Right lobe of liver (tissue), 6 donors: ENCODE results near the gene TBCC. TPM values are rescaled to one million over a fixed set of nuclear protein-coding genes. Genes with fewer than 3 reads are reported as not detected.

Source experiments
- ATAC-seq, 4 donors: fragments of 200-7000 bp; cut with Tn5 transposase; one replicate each; pipeline ENCODE4 v1.9.1; 2020; ENCODE audit warnings: mild to moderate bottlenecking in 4 of 4, moderate library complexity in 4 of 4
- DNase-seq, 3 donors: peaks; one replicate each; pipeline ENCODE4 v3.0.0-alpha.2; 2020
- H3K27ac ChIP-seq, 3 donors: fragments of 200-600 bp; one replicate each; pipeline ENCODE4 v1.8.0; 2022
- H3K27me3 ChIP-seq, 2 donors: fragments of 200-600 bp; one replicate each; pipeline ENCODE4 v1.8.0; 2022
- H3K36me3 ChIP-seq, 4 donors: fragments of 200-600 bp; sonication (generic) in 1 of 4; one replicate each; pipeline versions ENCODE4 v1.5.1 to v1.8.0; 2017 to 2022; ENCODE audit warnings: control low read depth in 1 of 4
- H3K4me1 ChIP-seq, 4 donors: fragments of 200-600 bp; sonication (generic) in 1 of 4; one replicate each; pipeline versions ENCODE4 v1.5.1 to v1.8.0; 2017 to 2022; ENCODE audit warnings: control low read depth in 1 of 4
- H3K4me3 ChIP-seq, 3 donors: fragments of 200-600 bp; one replicate each; pipeline ENCODE4 v1.8.0; 2022
- H3K9me3 ChIP-seq, 4 donors: fragments of 200-600 bp; sonication (generic) in 1 of 4; one replicate each; pipeline versions ENCODE4 v1.5.1 to v1.8.0; 2017 to 2022; ENCODE audit warnings: control low read depth in 1 of 4
- POLR2A ChIP-seq: fragments of 450-650 bp; IDR thresholded peaks from one replicate; pipeline ENCODE4 v1.6.1; 2017; ENCODE audit warnings: antibody characterized with exemption, mild to moderate bottlenecking
- WGBS: methylation state at CpG from one replicate; pipeline ENCODE4 v1.1.6; 2018; ENCODE audit warnings: low coverage, low lambda C conversion rate; ENCODE audit not compliant: insufficient coverage; ENCODE audit errors: missing lambda C conversion rate; 5-methylcytosine and 5-hydroxymethylcytosine counted together
- intact Hi-C, 2 donors: fragments of 100-400 bp; cut with DNase I; formaldehyde crosslinking; loops; one replicate each; pipeline versions ENCODE4 v1.11.2 to v1.14.1; 2022
- total RNA-seq, 6 experiments: library from RNA; depleted of rRNA in 2 of 6; stranded (reverse); fragments of >200 nt in 2 of 6; fragmentation: NEBNext Ultra II Directional in 3 of 6; extraction: Animal tissue kit (Norgen Biotek cat#: 25700) in 3 of 6; gene quantifications; one replicate each; pipeline versions ENCODE4 v1.1.0 to v1.2.4, GENCODE V29; 2016 to 2023
- TF ChIP-seq, protein P1 (sequence below), 4 donors: fragments of 200-600 bp in 3 of 4; fragments of 450-650 bp in 1 of 4; IDR thresholded peaks; one replicate each; pipeline versions ENCODE4 v1.5.1 to v1.8.0; 2016 to 2022; ENCODE audit warnings: antibody characterized with exemption in 4 of 4, mild to moderate bottlenecking in 2 of 4
- donor health status: DM: no; HTN: yes; CAD: no.
- donor health status: DM: no; HTN: no; CAD: no.
- donor health status: DM: no; HTN: no; CAD: no.
- donor health status: DM: no; HTN: yes; CAD: no.
- donor health status: DM: no; HTN: yes; CAD: no.

The TBCC gene
- total RNA-seq, 6 experiments from 2014 or later: 5.4 to 12.2 (median 6.3) TPM

DNA sequence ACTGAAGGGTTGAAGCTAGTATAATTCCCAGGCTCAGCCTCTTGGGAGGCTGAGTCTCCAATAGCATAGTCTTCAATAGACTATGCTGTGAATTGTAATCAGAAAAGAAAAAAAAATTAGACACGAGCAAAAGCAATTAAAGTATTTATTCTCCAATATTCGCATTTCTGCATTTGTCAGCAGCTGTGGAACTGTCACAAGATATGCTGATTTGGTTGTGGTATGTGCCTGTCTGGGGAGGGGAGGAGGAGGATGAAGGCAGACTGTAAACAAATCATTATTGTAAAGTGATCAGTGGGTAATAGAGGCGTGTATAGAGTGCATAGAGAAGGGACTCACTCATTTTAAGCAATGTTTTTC is 25.8 kb upstream of the TBCC start:
- ATAC-seq: no peak
- peaks cover 0 to 9% (median 0%) of the 10 kb centered on the region in 4 donors for H3K4me1 ChIP-seq
- no peaks in the 10 kb centered on the region for H3K9me3 ChIP-seq
- 50% methylated on average over 3 of the region's 3 CpGs for WGBS
- intact Hi-C loops: no loop called here
- no peaks in the 10 kb centered on the region for H3K27me3 ChIP-seq
- no peaks in the 10 kb centered on the region for H3K36me3 ChIP-seq
- no peak overlapping the region for H3K4me3 ChIP-seq
- TF ChIP-seq POLR2A: no peak
- TF ChIP-seq, protein P1, sequence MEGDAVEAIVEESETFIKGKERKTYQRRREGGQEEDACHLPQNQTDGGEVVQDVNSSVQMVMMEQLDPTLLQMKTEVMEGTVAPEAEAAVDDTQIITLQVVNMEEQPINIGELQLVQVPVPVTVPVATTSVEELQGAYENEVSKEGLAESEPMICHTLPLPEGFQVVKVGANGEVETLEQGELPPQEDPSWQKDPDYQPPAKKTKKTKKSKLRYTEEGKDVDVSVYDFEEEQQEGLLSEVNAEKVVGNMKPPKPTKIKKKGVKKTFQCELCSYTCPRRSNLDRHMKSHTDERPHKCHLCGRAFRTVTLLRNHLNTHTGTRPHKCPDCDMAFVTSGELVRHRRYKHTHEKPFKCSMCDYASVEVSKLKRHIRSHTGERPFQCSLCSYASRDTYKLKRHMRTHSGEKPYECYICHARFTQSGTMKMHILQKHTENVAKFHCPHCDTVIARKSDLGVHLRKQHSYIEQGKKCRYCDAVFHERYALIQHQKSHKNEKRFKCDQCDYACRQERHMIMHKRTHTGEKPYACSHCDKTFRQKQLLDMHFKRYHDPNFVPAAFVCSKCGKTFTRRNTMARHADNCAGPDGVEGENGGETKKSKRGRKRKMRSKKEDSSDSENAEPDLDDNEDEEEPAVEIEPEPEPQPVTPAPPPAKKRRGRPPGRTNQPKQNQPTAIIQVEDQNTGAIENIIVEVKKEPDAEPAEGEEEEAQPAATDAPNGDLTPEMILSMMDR (IDR thresholded peaks at IDR 0.05): no peak
- H3K27ac ChIP-seq: no peak overlapping the region
- no peak for DNase-seq

DNA sequence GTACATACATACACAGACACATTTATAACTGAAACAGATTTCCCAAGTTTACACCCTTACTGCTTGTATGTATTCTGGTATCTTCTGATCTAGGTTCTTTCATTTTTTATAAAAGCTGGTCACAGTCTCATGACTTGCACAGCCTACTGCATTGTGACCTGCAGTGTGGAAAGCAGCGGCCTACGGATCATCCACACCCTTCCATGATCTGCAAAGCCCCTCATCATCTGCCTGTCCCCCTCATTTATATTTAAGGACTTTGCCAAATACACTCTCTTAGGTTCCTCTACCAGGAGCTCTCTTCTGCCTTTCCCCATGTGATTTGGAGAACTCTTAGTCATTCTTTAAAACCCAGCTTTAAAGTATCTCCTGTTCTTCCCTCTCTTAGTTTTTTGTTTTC is 23.9 kb upstream of the TBCC start:
- 100% methylated on average over 2 of the region's 2 CpGs for WGBS
- ATAC-seq: no peak
- H3K27ac ChIP-seq: no peak overlapping the region

DNA sequence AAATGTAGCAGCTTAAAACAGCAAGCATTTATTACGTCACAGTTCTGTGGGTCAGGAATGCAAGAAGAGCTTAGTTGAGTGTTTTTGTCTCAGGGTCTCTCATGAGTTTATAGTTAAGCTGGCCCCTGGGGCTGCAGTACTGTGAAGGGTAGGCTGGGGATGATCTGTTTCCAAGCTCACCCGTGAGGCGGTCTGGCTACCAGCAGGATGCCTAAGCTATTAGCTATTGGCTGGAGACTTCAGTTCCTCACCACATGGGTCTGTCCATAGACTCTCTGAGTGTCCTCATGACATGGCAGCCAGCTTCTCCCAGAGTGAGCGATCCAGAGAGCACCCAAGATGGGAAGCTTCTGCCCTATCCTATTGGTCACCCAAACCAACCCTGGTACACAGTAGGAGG is 23.1 kb upstream of the TBCC start:
- ATAC-seq (no peak), DNase-seq (no peak)
- no peaks in the 10 kb centered on the region for H3K9me3 ChIP-seq
- H3K27ac ChIP-seq: no peak overlapping the region
- no peaks in the 10 kb centered on the region for H3K27me3 ChIP-seq
- intact Hi-C loops: no loop called here
- peaks cover 0 to 9% (median 0%) of the 10 kb centered on the region in 4 donors for H3K4me1 ChIP-seq
- H3K36me3 ChIP-seq: no peaks in the 10 kb centered on the region
- 100% methylated on average over 3 of the region's 4 CpGs for whole genome bisulfite sequencing
- no peak overlapping the region for H3K4me3 ChIP-seq
- TF ChIP-seq, protein P1 (IDR thresholded peaks at IDR 0.05): no peak
- TF ChIP-seq POLR2A: no peak

More for the DNA sequence above, 23.9 kb upstream of the TBCC start:
- no peak for DNase-seq
- H3K27me3 ChIP-seq: no peaks in the 10 kb centered on the region
- intact Hi-C loops: no loop called here
- no peaks in the 10 kb centered on the region for H3K36me3 ChIP-seq
- H3K4me1 ChIP-seq: peaks cover 0 to 9% (median 0%) of the 10 kb centered on the region in 4 donors
- no peak overlapping the region for H3K4me3 ChIP-seq
- no peaks in the 10 kb centered on the region for H3K9me3 ChIP-seq
- TF ChIP-seq, protein P1 (IDR thresholded peaks at IDR 0.05): no peak
- TF ChIP-seq POLR2A: no peak

DNA sequence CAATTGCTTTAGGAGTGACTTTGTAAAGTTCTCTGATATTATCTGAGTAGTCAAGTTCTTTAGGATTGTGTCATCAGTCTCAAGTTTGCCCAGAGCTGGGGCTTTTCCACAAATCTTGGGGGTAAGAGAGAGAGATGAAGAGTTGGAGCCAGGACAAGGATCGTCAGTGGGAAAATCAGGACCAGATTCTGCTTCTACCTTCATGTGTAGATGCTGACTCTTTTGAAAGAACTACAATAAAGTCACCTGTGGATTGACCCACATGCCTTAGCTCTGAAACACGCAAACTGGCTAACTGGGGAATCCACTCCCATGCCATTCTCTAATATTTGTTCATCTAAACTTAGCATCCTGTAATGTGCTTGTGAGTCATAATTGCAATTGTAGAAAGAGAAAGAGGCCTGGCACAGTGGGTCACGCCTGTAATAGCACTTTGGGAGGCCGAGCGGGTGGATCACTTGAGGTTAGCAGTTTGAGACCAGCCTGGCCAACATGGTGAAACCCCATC is 20.3 kb upstream of the TBCC start:
- intact Hi-C loops: no loop called here
- DNase-seq (no peak), ATAC-seq (no peak)
- TF ChIP-seq, protein P1 (IDR thresholded peaks at IDR 0.05): no peak
- TF ChIP-seq POLR2A: no peak
- WGBS: 92% methylated on average over 5 of the region's 5 CpGs
- peaks cover 0 to 6% (median 0%) of the 10 kb centered on the region in 4 donors for H3K4me1 ChIP-seq
- no peaks in the 10 kb centered on the region for H3K27me3 ChIP-seq
- H3K36me3 ChIP-seq: no peaks in the 10 kb centered on the region
- H3K9me3 ChIP-seq: no peaks in the 10 kb centered on the region
- H3K4me3 ChIP-seq: no peak overlapping the region
- no peak overlapping the region for H3K27ac ChIP-seq
